Suprapubic skin (tissue), 4 donors: ENCODE results near the gene QDPR. TPM values are rescaled to one million over a fixed set of nuclear protein-coding genes. Genes with fewer than 3 reads are reported as not detected.
A peak's percentile ranks its signal among the peaks of the same experiment; 100 is the strongest.

Experiments used
- DNase-seq, 2 donors: peaks; one replicate each; pipeline ENCODE4 v3.0.0-alpha.2; 2019; ENCODE audit warnings: low spot score in 2 of 2
- H3K27ac ChIP-seq: fragments of 200-600 bp; sonication (generic); one replicate; pipeline ENCODE4 v1.5.1; 2019
- H3K27me3 ChIP-seq: fragments of 200-600 bp; sonication (generic); one replicate; pipeline ENCODE4 v1.5.1; 2019
- H3K36me3 ChIP-seq: fragments of 200-600 bp; sonication (generic); one replicate; pipeline ENCODE4 v1.5.1; 2019
- H3K4me1 ChIP-seq: fragments of 200-600 bp; sonication (generic); one replicate; pipeline ENCODE4 v1.5.1; 2019
- H3K4me3 ChIP-seq: fragments of 200-600 bp; sonication (generic); one replicate; pipeline ENCODE4 v1.5.1; 2019; ENCODE audit warnings: mild to moderate bottlenecking
- H3K9me3 ChIP-seq: fragments of 200-600 bp; sonication (generic); one replicate; pipeline ENCODE4 v1.5.1; 2019
- EP300 ChIP-seq: sonication (generic); formaldehyde crosslinking; IDR thresholded peaks from one replicate; pipeline ENCODE4 v1.6.1; 2017; ENCODE audit warnings: antibody characterized with exemption
- POLR2A ChIP-seq, 2 donors: fragments of 450-650 bp; IDR thresholded peaks; one replicate each; pipeline ENCODE4 v1.6.1; 2017; ENCODE audit warnings: antibody characterized with exemption in 2 of 2, mild to moderate bottlenecking in 2 of 2, moderate library complexity in 2 of 2
- POLR2AphosphoS5 ChIP-seq, 3 donors: sonication (generic); formaldehyde crosslinking; IDR thresholded peaks; one replicate each; pipeline ENCODE4 v1.6.1; 2017; ENCODE audit warnings: antibody characterized with exemption in 3 of 3
- WGBS: methylation state at CpG from one replicate; pipeline ENCODE4 v1.1.5; 2018; 5-methylcytosine and 5-hydroxymethylcytosine counted together
- total RNA-seq, 4 donors: library from RNA; depleted of rRNA; stranded (reverse); fragments of >200 nt; gene quantifications; one replicate each; pipeline ENCODE4 v1.1.0, GENCODE V29; 2016
- TF ChIP-seq, protein P1 (sequence below), 2 donors: fragments of 200-600 bp in 1 of 2; fragments of 450-650 bp in 1 of 2; sonication (generic) in 1 of 2; IDR thresholded peaks; one replicate each; pipeline ENCODE4 v1.5.1; 2016 to 2019; ENCODE audit warnings: antibody characterized with exemption in 2 of 2, mild to moderate bottlenecking in 1 of 2, moderate library complexity in 1 of 2

QDPR gene
- total RNA-seq, result 10 to 100 TPM in 2 of 4 donors, 1 to 10 TPM in 2; 5.1 to 15.7 (median 9.5) TPM

DNA sequence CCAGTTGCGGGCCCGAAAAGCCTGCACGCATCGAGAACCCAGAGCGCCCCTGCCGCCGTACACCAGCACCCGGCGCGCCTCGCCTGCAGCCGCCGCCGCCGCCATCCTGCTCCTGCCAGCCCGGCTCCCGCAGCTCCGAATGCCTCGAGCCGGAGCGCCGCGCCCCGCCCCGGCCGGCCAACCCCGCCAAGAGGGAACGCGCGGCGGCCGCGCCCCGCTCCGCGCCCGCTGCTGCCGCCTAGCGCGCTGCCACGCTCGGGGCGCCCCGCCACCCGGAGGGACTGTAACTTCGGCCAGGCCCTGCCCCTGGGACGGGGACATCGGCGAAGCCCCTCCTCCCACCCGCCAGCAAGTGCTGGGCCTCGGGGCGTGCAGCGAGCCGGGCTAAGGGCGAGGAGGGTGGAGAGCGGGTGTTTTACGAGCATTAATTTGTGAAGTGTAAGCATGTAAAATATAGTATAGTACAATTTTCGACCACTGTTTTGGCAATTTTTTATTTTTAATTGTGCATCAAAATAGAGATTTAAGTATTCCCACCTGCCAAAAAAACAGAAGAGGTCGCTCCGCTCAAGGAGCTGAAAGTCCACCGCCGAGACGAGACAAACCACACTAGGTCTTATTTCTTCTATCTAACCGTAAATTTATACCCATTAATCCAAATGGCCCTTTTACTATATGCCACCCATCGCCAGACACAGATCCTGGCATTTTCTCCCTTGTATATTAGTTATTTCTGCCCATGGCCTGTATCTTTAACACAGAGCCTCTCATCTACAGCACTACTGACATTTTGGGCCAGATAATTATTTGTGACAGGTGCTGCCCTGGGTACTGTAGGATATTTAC is at the start of gene QDPR:
Gene QDPR, minus strand, starts transcription at position 141 of the 846 bp plus-strand sequence. Its CDS starts 36 bp downstream, at position 105.
- Histone ChIP-seq H3K9me3 (no peaks in the 10 kb centered on the region), H3K27ac (peak within 1 kb of the TSS; percentile 24), H3K4me3 (peak within 1 kb of the TSS; percentile 61), H3K27me3 (no peaks in the 10 kb centered on the region), H3K4me1 (peaks cover 18% of the 10 kb centered on the region), H3K36me3 (peaks cover 3% of the 10 kb centered on the region)
- TF ChIP-seq POLR2A (IDR thresholded peaks at IDR 0.05), result no peak
- TF ChIP-seq, protein P1, sequence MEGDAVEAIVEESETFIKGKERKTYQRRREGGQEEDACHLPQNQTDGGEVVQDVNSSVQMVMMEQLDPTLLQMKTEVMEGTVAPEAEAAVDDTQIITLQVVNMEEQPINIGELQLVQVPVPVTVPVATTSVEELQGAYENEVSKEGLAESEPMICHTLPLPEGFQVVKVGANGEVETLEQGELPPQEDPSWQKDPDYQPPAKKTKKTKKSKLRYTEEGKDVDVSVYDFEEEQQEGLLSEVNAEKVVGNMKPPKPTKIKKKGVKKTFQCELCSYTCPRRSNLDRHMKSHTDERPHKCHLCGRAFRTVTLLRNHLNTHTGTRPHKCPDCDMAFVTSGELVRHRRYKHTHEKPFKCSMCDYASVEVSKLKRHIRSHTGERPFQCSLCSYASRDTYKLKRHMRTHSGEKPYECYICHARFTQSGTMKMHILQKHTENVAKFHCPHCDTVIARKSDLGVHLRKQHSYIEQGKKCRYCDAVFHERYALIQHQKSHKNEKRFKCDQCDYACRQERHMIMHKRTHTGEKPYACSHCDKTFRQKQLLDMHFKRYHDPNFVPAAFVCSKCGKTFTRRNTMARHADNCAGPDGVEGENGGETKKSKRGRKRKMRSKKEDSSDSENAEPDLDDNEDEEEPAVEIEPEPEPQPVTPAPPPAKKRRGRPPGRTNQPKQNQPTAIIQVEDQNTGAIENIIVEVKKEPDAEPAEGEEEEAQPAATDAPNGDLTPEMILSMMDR (IDR thresholded peaks at IDR 0.05), result peak; percentile 14 to 42
- WGBS, result 7% methylated on average over 21 of the region's 65 CpGs
- DNase-seq, result peak; percentile 84

DNA sequence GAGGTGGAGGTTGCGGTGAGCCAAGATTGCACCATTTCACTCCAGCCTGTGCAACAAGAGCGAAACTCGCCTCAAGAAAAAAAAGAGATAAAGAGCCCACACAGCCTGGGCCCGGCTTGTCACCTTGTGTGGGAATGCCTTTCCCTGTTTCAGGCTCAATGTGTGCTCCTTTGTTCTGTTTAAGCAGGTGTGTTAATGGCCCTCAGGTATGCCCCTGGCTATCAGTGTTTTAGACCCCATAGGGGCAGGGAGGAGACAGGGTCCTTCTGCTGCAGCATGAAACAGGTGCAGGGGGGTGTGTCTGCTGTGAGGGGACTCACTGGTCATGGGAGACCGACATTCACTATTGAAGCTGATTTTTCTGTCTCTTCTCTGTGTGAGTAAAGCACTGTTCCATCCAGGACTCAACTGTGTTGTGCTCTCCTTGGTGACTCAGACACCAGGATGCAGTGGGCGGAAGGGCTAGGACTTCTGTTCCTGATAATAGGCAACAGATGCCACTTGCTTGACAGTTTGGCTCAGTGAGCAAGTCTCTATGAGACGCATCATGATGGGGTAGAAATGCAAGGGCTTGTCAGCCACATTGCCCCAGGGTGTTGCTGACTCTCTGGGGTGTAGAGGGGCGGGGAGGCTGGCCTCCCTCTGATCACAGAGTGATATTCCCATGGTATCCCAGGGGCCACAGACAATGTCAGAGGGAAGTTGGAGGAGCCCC is 49.5 kb upstream of the QDPR start:
- Histone ChIP-seq H3K36me3 (no peaks in the 10 kb centered on the region), H3K27me3 (no peaks in the 10 kb centered on the region), H3K27ac (no peak overlapping the region), H3K4me3 (no peak overlapping the region), H3K9me3 (no peaks in the 10 kb centered on the region), H3K4me1 (no peaks in the 10 kb centered on the region)
- no peak for TF ChIP-seq POLR2AphosphoS5 (IDR thresholded peaks at IDR 0.05)
- TF ChIP-seq EP300, result no peak
- TF ChIP-seq, protein P1 (IDR thresholded peaks at IDR 0.05), result no peak
- TF ChIP-seq POLR2A (IDR thresholded peaks at IDR 0.05), result no peak
- WGBS, result 66% methylated on average over 8 of the region's 8 CpGs
- no peak for DNase-seq

DNA sequence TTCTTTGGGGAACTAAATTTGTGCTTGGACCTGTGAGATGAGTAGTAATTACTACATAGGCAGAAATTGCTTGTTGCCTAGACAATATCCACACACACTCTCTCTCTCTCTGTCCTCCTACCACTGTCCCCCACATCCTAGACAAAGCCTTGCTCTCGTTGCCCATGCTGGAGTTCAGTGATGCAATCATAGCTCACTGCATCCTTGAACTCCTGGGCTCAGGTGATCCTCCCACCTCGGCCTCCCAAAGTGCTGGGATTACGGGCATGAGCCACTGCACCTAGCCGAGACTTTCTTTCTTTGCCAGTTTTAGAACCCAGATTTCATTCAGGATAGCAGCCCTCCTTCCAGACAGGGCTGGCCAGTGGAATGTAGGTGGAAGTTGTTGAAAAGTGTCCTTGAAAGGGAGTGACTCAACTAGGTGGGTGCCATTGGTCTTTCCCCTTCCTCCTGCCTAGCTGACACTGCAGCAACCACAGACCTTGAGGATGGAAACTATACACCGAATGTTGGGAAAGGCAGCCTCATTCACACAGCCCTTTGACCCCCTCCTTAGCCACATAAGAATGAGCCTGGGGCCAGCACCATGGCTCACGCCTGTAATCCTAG is 48.3 kb upstream of the QDPR start:
- no peak for TF ChIP-seq POLR2A (IDR thresholded peaks at IDR 0.05)
- Histone ChIP-seq H3K27ac (no peak overlapping the region), H3K4me1 (no peaks in the 10 kb centered on the region), H3K27me3 (peaks cover 3% of the 10 kb centered on the region), H3K36me3 (no peaks in the 10 kb centered on the region), H3K9me3 (no peaks in the 10 kb centered on the region), H3K4me3 (no peak overlapping the region)
- no peak for DNase-seq
- 91% methylated on average over 6 of the region's 6 CpGs for WGBS

DNA sequence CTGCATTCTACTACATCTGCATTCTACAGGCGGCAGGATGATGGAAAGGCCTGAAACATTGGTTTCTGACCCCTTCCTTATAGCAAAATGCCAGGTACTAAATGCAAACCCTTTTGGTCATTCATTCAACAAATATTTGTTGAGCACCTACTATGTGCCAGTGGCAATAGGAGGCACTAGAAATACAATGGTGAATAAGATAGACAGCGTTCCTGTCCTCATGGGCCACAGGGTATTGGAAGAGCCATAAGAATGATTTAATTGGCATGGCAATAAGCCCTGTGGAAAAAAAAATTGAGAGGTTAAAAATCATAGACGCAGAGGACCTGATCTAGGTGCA is 47.8 kb upstream of the QDPR start:
- 96% methylated on average over 3 of the region's 3 CpGs for WGBS
- Histone ChIP-seq H3K9me3 (no peaks in the 10 kb centered on the region), H3K36me3 (no peaks in the 10 kb centered on the region), H3K4me3 (no peak overlapping the region), H3K27me3 (peaks cover 3% of the 10 kb centered on the region), H3K4me1 (no peaks in the 10 kb centered on the region), H3K27ac (no peak overlapping the region)
- TF ChIP-seq, protein P1 (IDR thresholded peaks at IDR 0.05), result no peak
- TF ChIP-seq POLR2A (IDR thresholded peaks at IDR 0.05) (no peak), POLR2AphosphoS5 (IDR thresholded peaks at IDR 0.05) (no peak), EP300 (no peak)
- DNase-seq, result no peak

DNA sequence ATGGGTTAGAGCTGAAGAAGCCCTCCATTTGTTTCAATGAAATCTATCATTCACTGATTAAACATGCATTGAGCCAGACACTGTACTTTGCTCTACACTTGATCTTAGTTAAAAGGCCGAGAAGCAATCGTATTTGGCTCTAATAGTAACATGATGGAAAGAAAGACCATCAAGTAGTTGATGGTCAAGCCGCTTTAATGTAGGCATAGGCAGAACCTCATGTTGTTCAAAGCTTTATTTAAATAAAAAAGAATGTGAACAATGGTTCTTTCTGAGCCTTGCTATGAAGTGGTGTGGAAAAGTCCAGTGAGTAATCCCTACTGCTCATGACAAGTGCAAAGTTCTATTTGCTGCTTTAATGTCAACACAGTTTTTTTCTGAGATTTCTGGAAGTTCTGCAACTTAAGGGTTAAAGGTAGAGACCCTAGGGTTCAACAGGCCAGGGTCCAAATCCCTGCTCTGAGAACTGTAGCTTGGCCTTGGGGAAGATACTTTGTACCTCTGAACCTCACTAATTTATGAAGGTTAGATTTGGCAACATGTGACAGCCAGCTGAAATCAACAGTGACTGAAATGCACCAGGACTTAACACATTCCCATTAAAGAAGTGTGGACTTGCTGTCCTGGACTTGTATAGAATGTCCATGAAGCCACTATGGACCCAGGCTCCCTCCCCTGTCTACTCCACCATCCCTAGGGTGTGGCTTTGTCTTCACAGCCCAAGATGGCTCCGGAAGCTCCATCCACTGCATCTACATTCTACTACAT is 47.2 kb upstream of the QDPR start:
- no peak overlapping the region for H3K4me3 ChIP-seq
- DNase-seq, result no peak
- H3K27ac ChIP-seq, result no peak overlapping the region
- H3K36me3 ChIP-seq, result no peaks in the 10 kb centered on the region
- H3K9me3 ChIP-seq, result no peaks in the 10 kb centered on the region
- H3K27me3 ChIP-seq, result peaks cover 3% of the 10 kb centered on the region
- no peaks in the 10 kb centered on the region for H3K4me1 ChIP-seq
- TF ChIP-seq POLR2A (IDR thresholded peaks at IDR 0.05) (no peak), EP300 (no peak), POLR2AphosphoS5 (IDR thresholded peaks at IDR 0.05) (no peak)
- TF ChIP-seq, protein P1 (IDR thresholded peaks at IDR 0.05), result no peak
- WGBS, result 95% methylated on average over 4 of the region's 4 CpGs
